ENCODE results near the gene DISC1. TPM values are rescaled to one million over a fixed set of nuclear protein-coding genes. Genes with fewer than 3 reads are reported as not detected.
"Not testable (repeated sequence)": the region's sequence is repeated elsewhere in the genome, so short reads cannot be mapped to it uniquely, and the experiment has no call there.

The DISC1 gene
- total and polyA plus RNA-seq, 12 donors: 1.0 to 21.0 (median 9.7) TPM

DNA sequence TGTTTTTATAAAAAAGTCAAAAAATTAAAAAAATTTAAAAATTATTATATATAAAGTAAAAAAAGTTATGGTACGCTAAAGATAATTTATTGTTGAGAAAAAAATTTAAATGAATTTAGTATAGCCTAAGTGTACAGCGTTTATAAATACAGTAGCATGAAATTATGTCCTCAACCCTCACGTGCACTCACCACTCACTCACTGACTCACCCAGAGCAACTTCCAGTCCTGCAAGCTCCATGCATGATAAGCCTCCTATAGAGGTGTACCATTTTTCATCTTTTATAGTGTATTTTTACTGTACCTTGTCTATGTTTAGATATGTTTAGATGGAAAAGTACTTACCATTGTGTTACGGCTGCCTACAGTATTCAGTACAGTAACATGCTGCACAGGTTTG lies 5.1 kb downstream of the DISC1 start:
- DNase-seq: no peak
- intact Hi-C loops (cut with DNase I): no loop called here
- Histone ChIP-seq H3K4me1 (replicated peaks in 1 of 2) (peaks cover 0 to 29% of the 10 kb centered on the region in 2 donors), H3K36me3 (replicated peaks in 1 of 2) (no peaks in the 10 kb centered on the region), H3K9me3 (replicated peaks in 1 of 3) (no peaks in the 10 kb centered on the region), H3K27me3 (no peaks in the 10 kb centered on the region), H3K4me3 (no peak overlapping the region), H3K27ac (no peak overlapping the region)
- WGBS, 4 donors: 88 to 94% (median 91%) methylated on average over 4 of the region's 4 CpGs
- TF ChIP-seq POLR2A (IDR thresholded peaks at IDR 0.05): no peak
- TF ChIP-seq, protein P1, sequence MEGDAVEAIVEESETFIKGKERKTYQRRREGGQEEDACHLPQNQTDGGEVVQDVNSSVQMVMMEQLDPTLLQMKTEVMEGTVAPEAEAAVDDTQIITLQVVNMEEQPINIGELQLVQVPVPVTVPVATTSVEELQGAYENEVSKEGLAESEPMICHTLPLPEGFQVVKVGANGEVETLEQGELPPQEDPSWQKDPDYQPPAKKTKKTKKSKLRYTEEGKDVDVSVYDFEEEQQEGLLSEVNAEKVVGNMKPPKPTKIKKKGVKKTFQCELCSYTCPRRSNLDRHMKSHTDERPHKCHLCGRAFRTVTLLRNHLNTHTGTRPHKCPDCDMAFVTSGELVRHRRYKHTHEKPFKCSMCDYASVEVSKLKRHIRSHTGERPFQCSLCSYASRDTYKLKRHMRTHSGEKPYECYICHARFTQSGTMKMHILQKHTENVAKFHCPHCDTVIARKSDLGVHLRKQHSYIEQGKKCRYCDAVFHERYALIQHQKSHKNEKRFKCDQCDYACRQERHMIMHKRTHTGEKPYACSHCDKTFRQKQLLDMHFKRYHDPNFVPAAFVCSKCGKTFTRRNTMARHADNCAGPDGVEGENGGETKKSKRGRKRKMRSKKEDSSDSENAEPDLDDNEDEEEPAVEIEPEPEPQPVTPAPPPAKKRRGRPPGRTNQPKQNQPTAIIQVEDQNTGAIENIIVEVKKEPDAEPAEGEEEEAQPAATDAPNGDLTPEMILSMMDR (IDR thresholded peaks at IDR 0.05): no peak

DNA sequence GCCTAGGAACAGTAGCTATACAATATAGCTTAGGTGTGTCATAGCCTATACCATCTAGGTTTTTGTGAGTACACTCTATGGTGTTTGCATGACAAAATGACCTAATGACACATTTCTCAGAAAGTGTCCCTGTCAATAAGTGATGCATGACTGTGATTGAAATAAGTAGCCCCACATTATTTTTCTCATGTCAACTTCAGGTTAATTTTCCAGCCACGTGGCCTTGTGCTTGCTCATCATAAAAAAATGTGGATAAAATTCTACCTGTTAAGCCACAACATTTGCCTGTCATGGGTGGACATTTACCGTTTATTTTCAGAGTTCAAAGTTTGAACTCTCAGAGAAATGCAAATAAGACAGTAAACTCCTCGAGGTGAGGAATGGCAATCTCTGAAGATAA lies 5.5 kb downstream of the DISC1 start:
- Histone ChIP-seq H3K36me3 (replicated peaks in 1 of 2) (no peaks in the 10 kb centered on the region), H3K4me1 (replicated peaks in 1 of 2) (peaks cover 0 to 29% of the 10 kb centered on the region in 2 donors), H3K27ac (no peak overlapping the region), H3K27me3 (no peaks in the 10 kb centered on the region), H3K9me3 (replicated peaks in 1 of 3) (no peaks in the 10 kb centered on the region), H3K4me3 (no peak overlapping the region)
- 62 to 70% (median 66%) methylated on average over 3 of the region's 3 CpGs for WGBS, 4 donors
- TF ChIP-seq, protein P1 (IDR thresholded peaks at IDR 0.05): no peak
- no peak for TF ChIP-seq POLR2A (IDR thresholded peaks at IDR 0.05)
- DNase-seq: no peak
- intact Hi-C loops (cut with DNase I): no loop called here

DNA sequence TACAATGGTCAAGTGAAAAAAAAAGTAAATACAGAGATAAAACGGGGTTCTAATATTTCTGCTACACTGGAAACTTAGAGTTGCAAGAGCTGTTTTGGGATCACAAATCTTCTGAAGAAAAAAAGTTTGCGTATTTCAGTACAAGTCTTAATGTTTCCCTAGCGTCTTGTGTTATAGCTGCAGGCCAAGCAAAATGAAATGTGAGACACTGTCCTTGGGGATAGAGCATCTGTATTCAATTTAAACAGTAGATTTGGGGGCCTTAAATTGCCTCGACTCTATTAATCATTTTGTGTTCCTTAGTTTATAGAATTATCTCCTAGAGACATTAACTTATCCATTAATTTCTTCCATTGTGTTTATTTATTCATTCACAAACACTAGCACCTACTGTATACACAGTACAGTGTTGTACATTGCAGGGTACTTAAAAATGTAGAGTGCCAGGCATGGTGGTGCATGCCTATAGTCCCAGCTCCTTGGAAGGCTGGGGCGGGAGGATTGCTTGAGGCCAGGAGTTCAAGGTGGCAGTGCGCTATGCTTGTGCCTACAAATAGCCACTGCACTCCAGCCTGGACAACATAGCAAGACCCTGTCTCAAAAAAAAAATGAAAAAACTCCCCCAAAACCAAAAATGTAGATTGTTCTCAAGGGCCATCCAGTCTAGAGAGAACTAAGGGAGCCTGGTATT lies 7.9 kb downstream of the DISC1 start:
- H3K4me3 ChIP-seq: no peak overlapping the region
- no peak for DNase-seq
- no peak overlapping the region for H3K27ac ChIP-seq
- no peaks in the 10 kb centered on the region for H3K9me3 ChIP-seq (replicated peaks in 1 of 3)
- H3K36me3 ChIP-seq (replicated peaks in 1 of 2): no peaks in the 10 kb centered on the region
- 84 to 88% (median 85%) methylated on average over 6 of the region's 6 CpGs for WGBS, 4 donors
- intact Hi-C loops (cut with DNase I): no loop called here
- peaks cover 0 to 12% of the 10 kb centered on the region in 2 donors for H3K4me1 ChIP-seq (replicated peaks in 1 of 2)
- TF ChIP-seq, protein P1 (IDR thresholded peaks at IDR 0.05): no peak
- no peak for TF ChIP-seq POLR2A (IDR thresholded peaks at IDR 0.05)
- H3K27me3 ChIP-seq: no peaks in the 10 kb centered on the region

DNA sequence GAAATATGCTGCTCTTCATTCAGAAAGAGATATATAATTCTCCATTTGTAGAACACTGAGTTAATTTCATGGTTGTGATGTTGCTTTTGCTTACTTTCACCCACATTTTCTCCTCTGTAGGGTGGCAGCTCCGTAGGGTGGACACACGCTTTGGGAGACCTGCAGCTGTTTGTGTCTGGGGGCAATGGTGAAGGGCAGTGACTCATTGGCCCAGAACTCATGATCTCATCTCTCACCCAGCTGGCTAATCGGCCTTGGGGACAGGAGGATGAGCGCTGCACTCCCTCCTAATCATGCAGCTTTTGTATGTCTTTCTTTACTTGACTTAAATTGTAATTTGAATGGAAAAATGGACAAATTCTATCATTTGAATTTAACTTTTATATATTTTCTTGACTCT lies 9.6 kb downstream of the DISC1 start:
- TF ChIP-seq POLR2A (IDR thresholded peaks at IDR 0.05): peak in 1 of 2 donors; percentile 23
- TF ChIP-seq, protein P1 (IDR thresholded peaks at IDR 0.05): no peak
- Histone ChIP-seq H3K27ac (peak overlapping the region in 3 of 5 donors; percentile 52 to 73 (median 68)), H3K4me3 (no peak overlapping the region), H3K9me3 (replicated peaks in 1 of 3) (no peaks in the 10 kb centered on the region), H3K27me3 (no peaks in the 10 kb centered on the region), H3K36me3 (replicated peaks in 1 of 2) (no peaks in the 10 kb centered on the region), H3K4me1 (replicated peaks in 1 of 2) (peaks cover 0 to 12% of the 10 kb centered on the region in 2 donors)
- WGBS, 4 donors: 30 to 34% (median 34%) methylated on average over 4 of the region's 4 CpGs
- DNase-seq: peak; percentile 65 to 84 (median 81)
- intact Hi-C loops (cut with DNase I): no loop called here

DNA sequence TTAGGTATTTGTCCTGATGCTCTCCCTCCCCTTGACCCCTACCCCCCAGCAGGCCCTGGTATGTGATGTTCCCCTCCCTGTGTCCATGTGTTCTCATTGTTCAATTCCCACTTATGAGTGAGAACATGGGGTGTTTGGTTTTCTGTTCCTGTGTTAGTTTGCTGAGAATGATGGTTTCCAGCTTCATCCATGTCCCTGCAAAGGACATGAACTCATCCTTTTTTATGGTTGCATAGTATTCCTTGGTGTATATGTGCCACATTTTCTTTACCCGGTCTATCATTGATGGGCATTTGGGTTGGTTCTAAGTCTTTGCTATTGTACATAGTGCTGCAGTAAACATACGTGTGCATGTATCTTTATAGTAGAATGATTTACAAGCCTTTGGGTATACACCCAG lies 10.3 kb downstream of the DISC1 start:
- peak overlapping the region in 3 of 5 donors; percentile 15 to 68 (median 52) for H3K27ac ChIP-seq
- WGBS, 4 donors: 94 to 98% (median 96%) methylated on average over 2 of the region's 2 CpGs
- H3K4me1 ChIP-seq (replicated peaks in 1 of 2): peaks cover 0 to 12% of the 10 kb centered on the region in 2 donors
- intact Hi-C loops (cut with DNase I); DNase-seq; H3K27me3 ChIP-seq; H3K36me3 ChIP-seq (replicated peaks in 1 of 2); H3K4me3 ChIP-seq; H3K9me3 ChIP-seq (replicated peaks in 1 of 3): not testable (repeated sequence)
